NCI-H524 treated with DMSO at 0.1 percent for 48 hours (cell line): ENCODE measurements around the gene ANK2.
A peak's percentile ranks its signal among the peaks of the same experiment; 100 is the strongest.
"Not testable (repeated sequence)": the region's sequence is repeated elsewhere in the genome, so short reads cannot be mapped to it uniquely, and the experiment has no call there.

Experiments used
- DNase-seq: peaks from one replicate; lab custom pipeline; 2025; lab: John Stamatoyannopoulos, UW

The ANK2 gene

DNA sequence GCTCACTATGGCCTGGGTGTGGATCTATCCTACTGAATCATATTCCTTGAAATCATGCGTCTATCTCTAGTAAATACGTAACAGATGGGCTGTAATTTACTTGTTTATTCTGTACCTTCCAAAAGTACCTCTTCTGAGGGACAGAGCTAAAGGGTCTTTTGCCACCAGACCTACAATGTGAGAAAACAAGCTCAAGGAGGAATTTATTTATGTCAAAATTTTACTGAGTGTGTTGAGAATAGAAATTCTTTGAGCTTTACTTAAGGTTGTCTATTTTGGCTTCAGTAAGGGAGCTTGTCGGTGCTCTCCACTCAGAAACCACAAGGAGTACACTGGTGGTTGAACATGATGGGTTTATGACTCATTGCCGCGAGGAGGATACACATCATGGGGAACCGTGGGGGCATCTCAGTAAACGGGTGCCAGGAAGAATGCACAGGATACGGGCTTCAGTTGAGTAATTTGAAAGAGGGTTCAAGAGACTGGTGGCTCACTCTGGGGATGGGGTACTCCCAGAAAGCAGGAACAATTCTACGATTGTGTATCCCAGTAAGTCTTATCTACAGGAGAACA, 3.0 kb downstream of the ANK2 start:
- DNase-seq, result no peak

DNA sequence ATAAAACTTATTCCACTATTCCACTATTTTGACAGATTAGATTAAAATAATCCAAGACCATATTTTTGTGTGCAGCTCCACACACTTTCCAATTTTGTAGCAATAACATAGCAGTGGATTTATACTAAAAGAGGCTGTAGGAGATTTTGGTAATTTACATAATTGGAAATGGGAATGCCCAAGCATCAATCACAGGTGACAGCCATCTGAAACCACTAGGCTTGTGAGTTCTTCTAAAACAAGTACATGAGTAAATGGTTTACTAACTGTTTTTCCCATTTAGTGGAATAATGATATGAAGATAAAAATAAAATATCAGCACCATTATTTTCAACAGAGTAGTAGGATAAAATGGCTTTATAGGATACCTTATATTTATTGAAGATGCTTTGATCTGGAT, 4.4 kb downstream of the ANK2 start:
- DNase-seq, result no peak

DNA sequence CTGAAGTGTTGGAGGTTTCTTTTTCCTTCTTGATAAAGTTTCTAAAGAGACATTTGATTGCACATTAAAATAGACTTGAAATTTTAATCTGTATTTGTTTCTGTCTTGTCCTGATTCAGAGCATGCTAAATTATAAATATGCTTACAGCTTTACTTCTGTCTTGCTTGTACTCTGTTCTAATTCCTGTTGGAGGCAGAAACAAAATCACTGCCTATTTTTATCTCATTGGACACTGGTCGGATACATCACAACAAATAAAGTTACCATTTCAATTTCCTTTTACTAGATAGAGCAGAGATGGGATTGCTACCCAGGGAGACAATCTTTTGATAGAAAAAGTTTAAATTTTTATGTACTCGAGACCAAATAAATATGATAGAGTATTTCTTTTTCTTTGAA, 6.9 kb downstream of the ANK2 start:
- DNase-seq, result no peak

- no peak for DNase-seq
Observed at GRCh38 chr4:113057891-113058290, 8.4 kb downstream of the ANK2 start.

DNA sequence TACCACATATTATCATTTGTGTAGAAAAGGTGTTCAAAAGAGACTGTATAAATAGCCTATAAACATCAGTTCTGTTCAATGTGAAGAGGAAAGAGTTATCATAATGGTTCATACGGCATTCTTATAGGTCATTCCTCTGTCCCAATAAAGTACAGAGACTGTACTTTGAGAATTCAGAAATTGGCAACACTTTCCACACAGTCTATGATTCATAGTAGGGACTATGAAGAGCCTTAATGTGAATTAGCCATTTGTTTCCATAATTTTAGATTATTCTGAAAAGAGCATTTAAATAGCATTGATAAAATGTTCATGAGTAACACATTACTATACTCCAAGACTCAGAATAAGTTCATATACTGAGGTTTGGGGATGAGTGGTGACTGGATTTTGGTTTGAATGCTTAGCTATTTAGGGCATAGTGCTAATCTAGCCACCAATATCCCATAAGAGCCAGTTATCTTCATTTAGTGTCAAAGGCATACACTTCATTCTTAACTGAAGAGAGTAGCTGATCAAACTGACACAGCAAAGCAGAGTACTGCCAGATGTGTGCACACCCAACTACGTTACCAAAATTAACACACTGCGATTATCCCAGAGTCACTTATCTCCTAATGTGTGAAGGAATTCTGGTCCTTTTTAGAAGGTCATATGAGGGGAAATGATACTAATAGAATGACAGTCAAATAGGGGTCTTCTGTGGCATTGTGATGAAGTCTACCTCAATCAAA, 10.2 kb downstream of the ANK2 start:
- no peak for DNase-seq

DNA sequence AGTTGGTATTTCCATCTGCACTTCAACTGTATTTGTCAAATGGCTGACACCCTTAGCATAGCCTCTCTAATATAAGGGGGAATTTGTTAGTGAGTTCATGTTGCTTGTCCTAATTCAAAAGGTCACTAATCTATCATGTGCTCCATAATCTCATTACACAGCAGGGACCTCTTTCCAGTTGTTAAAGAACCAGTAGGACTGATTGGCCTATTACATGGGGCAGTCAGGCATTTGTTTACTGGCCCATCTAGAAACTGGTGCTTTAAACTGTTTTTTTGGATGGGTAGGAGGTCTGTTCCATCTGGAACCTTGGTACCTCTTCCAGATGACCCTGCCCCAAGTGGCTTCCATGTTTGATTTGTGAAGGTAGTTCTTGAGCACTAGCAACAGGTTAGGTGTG, 11.4 kb downstream of the ANK2 start:
- peak; percentile 5 for DNase-seq

DNA sequence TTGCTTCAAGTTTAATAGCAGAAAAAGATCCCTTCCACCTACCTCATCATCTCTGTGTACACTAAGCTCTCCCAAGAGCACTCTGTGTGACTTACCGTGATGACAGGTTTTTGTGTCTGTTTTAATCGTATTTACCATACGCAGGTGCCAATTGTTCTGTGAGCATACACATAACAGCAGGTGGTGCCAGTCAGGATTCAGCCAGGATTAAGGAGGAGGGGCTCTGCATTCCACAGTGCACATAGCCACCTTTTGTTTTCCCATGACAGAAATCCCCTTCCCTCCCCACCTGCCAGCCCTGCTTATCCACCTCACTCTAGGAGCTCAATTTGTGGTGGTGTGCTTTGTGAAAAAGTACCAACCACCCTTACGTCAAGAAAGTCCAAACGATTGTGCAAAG, 14.8 kb downstream of the ANK2 start:
- DNase-seq, result peak; percentile 60

DNA sequence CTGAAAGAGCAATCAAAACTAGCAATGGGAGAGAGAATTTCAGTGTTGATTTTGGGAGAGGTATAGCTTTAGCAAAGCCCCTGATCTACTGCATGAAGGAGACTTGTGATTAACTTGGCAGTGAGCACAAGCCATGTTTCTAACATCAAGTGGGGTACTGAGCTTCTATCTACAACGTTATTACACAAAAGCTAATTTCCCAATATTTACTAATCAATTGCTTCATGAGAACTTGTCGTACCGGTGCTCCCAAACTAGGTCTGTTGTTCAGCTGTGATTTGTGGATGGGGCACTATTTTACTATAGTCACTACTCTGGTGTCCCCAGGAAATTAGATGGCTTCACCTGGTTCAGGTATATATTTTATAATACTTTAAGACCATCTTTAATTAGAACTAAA, 16.2 kb downstream of the ANK2 start:
- DNase-seq, result no peak

DNA sequence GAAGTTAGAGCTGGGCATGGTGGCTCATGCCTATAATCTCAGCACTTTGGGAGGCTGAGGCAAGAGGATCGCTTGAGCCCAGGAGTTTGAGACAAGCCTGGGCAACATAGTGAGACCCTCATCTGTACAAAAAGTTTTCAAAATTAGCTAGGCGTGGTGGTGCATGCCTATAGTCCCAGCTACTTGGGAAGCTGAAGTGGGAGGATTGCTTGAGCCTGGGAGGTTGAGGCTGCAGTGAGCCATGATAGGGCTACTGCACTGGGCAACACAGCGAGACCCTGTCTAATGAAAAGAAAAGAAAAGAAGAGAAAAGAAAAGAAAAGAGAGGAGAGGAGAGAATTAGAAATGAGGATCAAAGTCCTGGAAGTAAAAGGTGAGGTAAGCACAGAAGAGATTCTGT, 19.3 kb downstream of the ANK2 start:
- not testable (repeated sequence) for DNase-seq

DNA sequence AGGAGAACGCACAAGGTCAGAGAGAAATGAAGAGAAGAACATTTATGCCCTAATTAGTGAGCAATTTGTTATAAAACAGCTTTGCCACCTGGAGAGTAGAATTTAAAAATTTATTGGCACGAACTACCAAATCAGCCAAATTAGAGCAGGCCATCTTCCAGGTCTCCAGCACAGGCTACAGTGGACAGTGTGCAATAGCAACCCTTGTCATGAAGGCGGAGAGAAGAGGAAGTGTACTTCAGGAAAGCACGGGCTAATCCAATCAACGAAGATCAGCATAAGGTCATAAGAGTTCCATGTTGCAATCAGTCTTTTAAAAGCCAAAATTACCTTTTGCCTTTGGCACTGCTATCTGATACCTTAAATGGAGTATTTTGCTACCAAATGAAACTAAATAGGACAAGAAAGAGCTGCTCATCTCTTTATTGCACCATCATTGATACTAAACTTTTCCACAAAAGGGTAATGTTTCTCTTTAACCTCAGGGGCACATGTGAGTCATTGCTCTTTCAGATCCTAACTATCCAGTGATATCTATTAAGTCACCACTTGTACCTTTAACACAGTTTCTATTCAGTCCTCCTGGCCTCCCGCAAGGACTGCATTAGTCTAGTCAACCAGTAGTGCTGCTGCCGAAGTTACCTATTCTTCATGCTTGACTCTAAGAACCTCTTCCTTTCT, 19.9 kb downstream of the ANK2 start:
- no peak for DNase-seq

GRCh38 chr4:113070755-113071154, 21.3 kb downstream of the ANK2 start:
- DNase-seq, result no peak

GRCh38 chr4:113071274-113071673, 21.8 kb downstream of the ANK2 start:
- no peak for DNase-seq

DNA sequence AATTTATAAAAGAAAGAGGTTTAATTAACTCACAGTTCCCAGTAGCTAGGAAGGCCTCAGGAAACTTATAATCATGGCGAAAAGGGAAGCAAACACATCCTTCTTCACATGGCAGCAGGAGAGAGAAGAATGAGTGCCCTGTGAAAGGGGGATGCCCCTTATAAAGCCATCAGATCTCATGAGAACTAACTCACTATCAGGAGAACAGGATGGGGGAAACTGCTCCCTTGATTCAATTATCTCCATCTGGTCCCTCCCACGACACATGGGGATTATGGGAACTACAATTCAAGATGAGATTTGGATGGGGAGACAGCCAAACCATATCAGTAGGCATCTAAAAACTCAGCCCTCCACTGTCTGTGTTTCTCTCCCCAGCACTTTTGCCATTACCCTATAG, 22.4 kb downstream of the ANK2 start:
- no peak for DNase-seq

- DNase-seq, result no peak
Observed at GRCh38 chr4:113073451-113074005, 24.1 kb downstream of the ANK2 start.

GRCh38 chr4:113077575-113077974, 28.1 kb downstream of the ANK2 start:
- peak; percentile 57 for DNase-seq

- peak; percentile 87 for DNase-seq
Observed at GRCh38 chr4:113078066-113078465, 28.6 kb downstream of the ANK2 start.

DNA sequence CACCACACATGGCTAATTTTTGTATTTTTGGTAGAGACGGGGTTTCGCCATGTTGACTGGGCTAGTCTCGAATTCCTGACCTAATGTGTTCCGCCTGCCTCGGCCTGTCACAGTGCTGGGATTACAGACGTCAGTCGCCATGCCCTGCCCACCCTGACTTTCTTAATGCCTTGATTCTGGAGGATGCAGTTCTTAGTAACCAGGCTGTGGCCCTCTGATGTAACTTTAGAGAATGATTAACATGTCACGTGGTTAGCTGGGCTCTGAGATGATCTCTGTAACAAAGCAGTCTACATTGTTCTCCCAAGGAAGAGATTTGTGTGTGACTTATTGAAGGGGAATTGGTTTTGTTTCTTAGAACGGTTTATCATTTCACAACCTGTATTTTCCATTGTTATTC, 30.6 kb downstream of the ANK2 start:
- no peak for DNase-seq

- DNase-seq, result no peak
Observed at GRCh38 chr4:113080624-113081023, 31.2 kb downstream of the ANK2 start.

GRCh38 chr4:113083346-113083745, 33.9 kb downstream of the ANK2 start:
- DNase-seq, result peak; percentile 75

GRCh38 chr4:113086172-113086695, 36.8 kb downstream of the ANK2 start:
- DNase-seq, result no peak

GRCh38 chr4:113088050-113088449, 38.6 kb downstream of the ANK2 start:
- DNase-seq, result no peak

DNA sequence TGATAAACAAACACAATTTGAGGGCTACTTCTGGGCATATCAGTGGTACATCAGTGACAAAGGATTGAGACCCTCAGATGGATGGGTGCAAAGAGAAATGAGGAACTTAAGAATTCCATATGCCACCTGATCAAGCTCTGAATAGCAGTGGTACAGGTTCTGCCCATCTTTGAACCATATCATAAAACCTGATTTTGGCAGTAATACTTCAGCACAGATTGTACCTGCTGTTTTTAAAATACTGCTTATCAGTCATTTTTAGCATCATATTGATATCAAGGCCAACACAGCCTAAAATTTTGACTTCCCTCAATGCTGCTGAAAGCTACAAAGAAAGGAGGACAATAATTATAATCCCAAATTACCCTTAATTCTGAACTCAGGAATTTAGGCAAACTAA, 41.5 kb downstream of the ANK2 start:
- no peak for DNase-seq

GRCh38 chr4:113094331-113094730, 44.9 kb downstream of the ANK2 start:
- no peak for DNase-seq
